HEK293 (cell line): ENCODE measurements around the gene COA8.
A peak's percentile ranks its signal among the peaks of the same experiment; 100 is the strongest.

ENCODE experiments used
- CTCF ChIA-PET: fragments of 350-600 bp; formaldehyde crosslinking; extraction: SDS; loops from one replicate; lab custom pipeline; 2021; ENCODE audit warnings: antibody characterized with exemption; lab: Yijun Ruan, JAX
- POLR2A ChIA-PET: fragments of 300-600 bp; formaldehyde crosslinking; extraction: SDS; loops from one replicate; lab custom pipeline; 2020; ENCODE audit warnings: antibody characterized with exemption, inconsistent platforms; lab: Yijun Ruan, JAX
- H3K27ac ChIP-seq: fragments of 200-500 bp; sonication (Bioruptor generic); 2 replicates; pipeline ENCODE4 v1.5.1; 2014; ENCODE audit warnings: low read depth, low read length, control low read depth, inconsistent platforms; ENCODE audit errors: extremely low read depth
- H3K36me3 ChIP-seq, 2 experiments: fragments of 200-500 bp in 1 of 2; sonication (Bioruptor generic) in 1 of 2; 1 replicate in 1 of 2; 2 replicates in 1 of 2; pipeline ENCODE4 v1.5.1; 2014 to 2017; ENCODE audit warnings: inconsistent platforms in 2 of 2, low read length in 2 of 2; ENCODE audit not compliant: control insufficient read depth in 2 of 2, insufficient read depth in 1 of 2
- H3K4me1 ChIP-seq: fragments of 200-500 bp; sonication (Bioruptor generic); 2 replicates; pipeline ENCODE4 v1.5.1; 2014; ENCODE audit warnings: mild to moderate bottlenecking, low read length, inconsistent platforms; ENCODE audit not compliant: control insufficient read depth, insufficient read depth
- H3K4me3 ChIP-seq: 2 replicates; pipeline ENCODE4 v1.5.1; 2011; ENCODE audit warnings: low read depth, mild to moderate bottlenecking, control low read depth, low read length, moderate library complexity
- H3K9me3 ChIP-seq: fragments of 200-500 bp; sonication (Bioruptor generic); 2 replicates; pipeline ENCODE4 v1.5.1; 2014; ENCODE audit warnings: low read depth, low read length, inconsistent platforms; ENCODE audit not compliant: control insufficient read depth, insufficient read depth
- GLI2 ChIP-seq: fragments of 450-650 bp; formaldehyde crosslinking; IDR thresholded peaks from 2 replicates; pipeline ENCODE4; 2017; ENCODE audit warnings: missing biosample characterization, missing genetic modification characterization, low read depth, borderline replicate concordance
- GLIS1 ChIP-seq: fragments of 450-650 bp; formaldehyde crosslinking; IDR thresholded peaks from 2 replicates; pipeline ENCODE4 v1.5.1; 2016; ENCODE audit warnings: missing biosample characterization, missing genetic modification characterization
- KLF8 ChIP-seq: fragments of 450-650 bp; formaldehyde crosslinking; IDR thresholded peaks from 2 replicates; pipeline ENCODE4 v1.5.1; 2016; ENCODE audit warnings: missing biosample characterization, missing genetic modification characterization
- OSR2 ChIP-seq: fragments of 450-650 bp; formaldehyde crosslinking; IDR thresholded peaks from 2 replicates; pipeline ENCODE4 v1.5.1; 2016; ENCODE audit warnings: missing biosample characterization, missing genetic modification characterization
- PRDM10 ChIP-seq: fragments of 450-650 bp; formaldehyde crosslinking; IDR thresholded peaks from 2 replicates; pipeline ENCODE4 v1.5.1; 2016; ENCODE audit warnings: missing biosample characterization, missing genetic modification characterization
- SALL2 ChIP-seq: fragments of 450-650 bp; formaldehyde crosslinking; IDR thresholded peaks from 2 replicates; pipeline ENCODE4 v1.5.0; 2017; ENCODE audit warnings: missing biosample characterization, mild to moderate bottlenecking, missing genetic modification characterization, borderline replicate concordance
- SP2 ChIP-seq: fragments of 450-650 bp; formaldehyde crosslinking; IDR thresholded peaks from 2 replicates; pipeline ENCODE4 v1.5.1; 2016; ENCODE audit warnings: missing biosample characterization, missing genetic modification characterization
- SP3 ChIP-seq: fragments of 450-650 bp; formaldehyde crosslinking; IDR thresholded peaks from 2 replicates; pipeline ENCODE4 v1.5.1; 2016; ENCODE audit warnings: missing biosample characterization, missing genetic modification characterization
- SP7 ChIP-seq: fragments of 450-650 bp; formaldehyde crosslinking; IDR thresholded peaks from 2 replicates; pipeline ENCODE4 v1.5.1; 2016; ENCODE audit warnings: missing biosample characterization, missing genetic modification characterization
- ZBTB17 ChIP-seq: fragments of 450-650 bp; formaldehyde crosslinking; IDR thresholded peaks from 2 replicates; pipeline ENCODE4 v1.5.1; 2016; ENCODE audit warnings: missing biosample characterization, missing genetic modification characterization
- ZBTB49 ChIP-seq: fragments of 450-650 bp; formaldehyde crosslinking; IDR thresholded peaks from 2 replicates; pipeline ENCODE4 v1.5.1; 2016; ENCODE audit warnings: missing biosample characterization, missing genetic modification characterization, low read depth
- ZFHX2 ChIP-seq: fragments of 450-650 bp; formaldehyde crosslinking; conservative IDR thresholded peaks from 2 replicates; pipeline ENCODE4 v1.5.1; 2016; ENCODE audit warnings: missing biosample characterization, missing genetic modification characterization
- ZNF112 ChIP-seq: fragments of 450-650 bp; formaldehyde crosslinking; IDR thresholded peaks from 2 replicates; pipeline ENCODE4 v1.5.0; 2017; ENCODE audit warnings: missing biosample characterization, missing genetic modification characterization
- ZNF157 ChIP-seq: fragments of 450-650 bp; formaldehyde crosslinking; IDR thresholded peaks from 2 replicates; pipeline ENCODE4 v1.5.1; 2016; ENCODE audit warnings: missing biosample characterization, missing genetic modification characterization
- ZNF169 ChIP-seq: fragments of 450-650 bp; formaldehyde crosslinking; IDR thresholded peaks from 2 replicates; pipeline ENCODE4 v1.5.1; 2016; ENCODE audit warnings: missing biosample characterization, missing genetic modification characterization
- ZNF18 ChIP-seq: fragments of 450-650 bp; formaldehyde crosslinking; IDR thresholded peaks from 2 replicates; pipeline ENCODE4 v1.5.1; 2016; ENCODE audit warnings: missing biosample characterization, missing genetic modification characterization
- ZNF184 ChIP-seq: fragments of 450-650 bp; IDR thresholded peaks from 2 replicates; pipeline ENCODE4 v1.5.1; 2018; ENCODE audit warnings: missing biosample characterization, mild to moderate bottlenecking, missing genetic modification characterization
- ZNF292 ChIP-seq: fragments of 450-650 bp; formaldehyde crosslinking; IDR thresholded peaks from 2 replicates; pipeline ENCODE4 v1.5.1; 2016; ENCODE audit warnings: low read depth, missing biosample characterization, missing genetic modification characterization, borderline replicate concordance
- ZNF335 ChIP-seq: fragments of 450-650 bp; formaldehyde crosslinking; conservative IDR thresholded peaks from 2 replicates; pipeline ENCODE4 v1.5.1; 2016; ENCODE audit warnings: missing biosample characterization, missing genetic modification characterization
- ZNF350 ChIP-seq: fragments of 450-650 bp; formaldehyde crosslinking; IDR thresholded peaks from 2 replicates; pipeline ENCODE4 v1.5.0; 2017; ENCODE audit warnings: missing biosample characterization, mild to moderate bottlenecking, missing genetic modification characterization
- ZNF423 ChIP-seq: fragments of 450-650 bp; formaldehyde crosslinking; IDR thresholded peaks from 2 replicates; pipeline ENCODE4 v1.5.1; 2016; ENCODE audit warnings: missing biosample characterization, missing genetic modification characterization
- ZNF549 ChIP-seq: fragments of 450-650 bp; IDR thresholded peaks from 2 replicates; pipeline ENCODE4 v1.5.1; 2018; ENCODE audit warnings: missing biosample characterization, missing genetic modification characterization, mild to moderate bottlenecking, inconsistent platforms, moderate library complexity
- ZNF629 ChIP-seq: fragments of 450-650 bp; formaldehyde crosslinking; IDR thresholded peaks from 2 replicates; pipeline ENCODE4 v1.5.1; 2017; ENCODE audit warnings: missing biosample characterization, missing genetic modification characterization
- ZNF677 ChIP-seq: fragments of 450-650 bp; IDR thresholded peaks from 2 replicates; pipeline ENCODE4 v1.5.0; 2018; ENCODE audit warnings: missing biosample characterization, mild to moderate bottlenecking, missing genetic modification characterization, moderate library complexity
- ZNF704 ChIP-seq: fragments of 450-650 bp; formaldehyde crosslinking; IDR thresholded peaks from 2 replicates; pipeline ENCODE4 v1.5.1; 2016; ENCODE audit warnings: missing biosample characterization, missing genetic modification characterization
- ZNF792 ChIP-seq: fragments of 450-650 bp; formaldehyde crosslinking; IDR thresholded peaks from 2 replicates; pipeline ENCODE4 v1.5.1; 2016; ENCODE audit warnings: missing biosample characterization, missing genetic modification characterization
- ZSCAN18 ChIP-seq: fragments of 450-650 bp; formaldehyde crosslinking; IDR thresholded peaks from 2 replicates; pipeline ENCODE4 v1.5.1; 2016; ENCODE audit warnings: missing biosample characterization, missing genetic modification characterization

Gene COA8

GRCh38 chr14:103561381-103562178 is 1.2 kb upstream of the COA8 start:
- POLR2A ChIA-PET: interaction anchor here (0.5 to 2.5 kb wide), 8 partner anchors 10 to 227 kb away, joined by 3 to 8 read pairs (median 4); partner anchors contain the start of genes CKB, EIF5, TRMT61A and XRCC3
- no peaks in the 10 kb centered on the region for H3K9me3 ChIP-seq
- H3K36me3 ChIP-seq: peaks cover 16 to 24% of the 10 kb centered on the region in 2 experiments
- H3K4me3 ChIP-seq: peak overlapping the region; percentile 100
- CTCF ChIA-PET: interaction anchor here (0.5 to 2.4 kb wide), 4 partner anchors 14 to 43 kb away, joined by 3 to 11 read pairs (median 3); no protein-coding TSS in a partner anchor
- H3K27ac ChIP-seq: peak overlapping the region; percentile 96
- H3K4me1 ChIP-seq: peaks cover 39% of the 10 kb centered on the region
- TF ChIP-seq ZBTB17 (tag by site-specific recombination) (0 out of 2 replicates have a peak, but pooled peaks have one; percentile 21), ZNF549 (tag by site-specific recombination) (no peak), OSR2 (tag by site-specific recombination) (peak; percentile 54; the same call in 1 of the 2 replicates), ZNF423 (tag by site-specific recombination) (no peak), ZNF18 (no peak), ZSCAN18 (tag by site-specific recombination) (no peak), GLIS1 (0 out of 2 replicates have a peak, but pooled peaks have one; percentile 25), SALL2 (no peak), ZNF677 (tag by site-specific recombination) (no peak), ZFHX2 (tag by site-specific recombination) (peak; percentile 33; the same call in 1 of the 2 replicates), ZNF792 (tag by site-specific recombination) (no peak), PRDM10 (peak; percentile 60; the same call in 1 of the 2 replicates), ZNF629 (tag by site-specific recombination) (0 out of 2 replicates have a peak, but pooled peaks have one; percentile 18), ZNF169 (tag by site-specific recombination) (no peak), KLF8 (tag by site-specific recombination) (0 out of 2 replicates have a peak, but pooled peaks have one; percentile 21), ZNF157 (tag by site-specific recombination) (no peak), ZNF350 (tag by site-specific recombination) (no peak), ZNF292 (tag by site-specific recombination) (no peak), ZNF112 (tag by site-specific recombination) (no peak), ZBTB49 (tag by site-specific recombination) (no peak), ZNF704 (tag by site-specific recombination) (no peak), GLI2 (no peak), SP3 (tag by site-specific recombination) (no peak), SP2 (tag by site-specific recombination) (0 out of 2 replicates have a peak, but pooled peaks have one; percentile 9), ZNF184 (tag by site-specific recombination) (no peak), SP7 (tag by site-specific recombination) (peak; percentile 66; the same call in 1 of the 2 replicates), ZNF335 (tag by site-specific recombination) (peak; percentile 56; the same call in 1 of the 2 replicates)
